IPS-18a (cell line): ENCODE results near the gene ZBTB32.

ENCODE experiments used
- H3K27ac ChIP-seq: one replicate; pipeline ENCODE4 v1.5.1; 2013; ENCODE audit warnings: low read length
- H3K27me3 ChIP-seq: one replicate; pipeline ENCODE4 v1.6.1; 2013; ENCODE audit warnings: mild to moderate bottlenecking, low read length; ENCODE audit not compliant: control insufficient read depth, insufficient read depth
- H3K36me3 ChIP-seq: one replicate; pipeline ENCODE4 v1.6.1; 2013; ENCODE audit warnings: low read depth, low read length; ENCODE audit not compliant: control insufficient read depth
- H3K4me1 ChIP-seq: one replicate; pipeline ENCODE4 v1.6.1; 2013; ENCODE audit warnings: low read depth, low read length; ENCODE audit not compliant: control insufficient read depth
- H3K4me3 ChIP-seq: one replicate; pipeline ENCODE4 v1.5.1; 2013; ENCODE audit warnings: low read length
- H3K9ac ChIP-seq: one replicate; pipeline ENCODE4 v1.6.1; 2013; ENCODE audit warnings: mild to moderate bottlenecking, low read length, moderate library complexity
- H3K9me3 ChIP-seq: one replicate; pipeline ENCODE4 v1.6.1; 2013; ENCODE audit warnings: low read depth, low read length; ENCODE audit not compliant: control insufficient read depth

ZBTB32 gene

GRCh38 chr19:35757749-35758608 lies 53.6 kb downstream of the ZBTB32 start, which contains the start of gene PROSER3:
TSS of gene PROSER3 (plus strand) at chr19:35758176. CDS start at chr19:35758216, 40 bp downstream.
- peak within 1 kb of the TSS; percentile 98 for H3K27ac ChIP-seq
- H3K4me3 ChIP-seq, result peak within 1 kb of the TSS; percentile 100
- H3K4me1 ChIP-seq, result peaks cover 4% of the 10 kb centered on the region

GRCh38 chr19:35759697-35760096 lies 55.3 kb downstream of the ZBTB32 start:
- Histone ChIP-seq H3K4me3 (no peak overlapping the region), H3K27ac (no peak overlapping the region)

More at GRCh38 chr19:35757749-35758608, 53.6 kb downstream of the ZBTB32 start, which contains the start of gene PROSER3:
- no peaks in the 10 kb centered on the region for H3K27me3 ChIP-seq
- H3K9ac ChIP-seq, result peak within 1 kb of the TSS; percentile 98
- no peaks in the 10 kb centered on the region for H3K9me3 ChIP-seq
- H3K36me3 ChIP-seq, result peaks cover 8% of the 10 kb centered on the region

GRCh38 chr19:35760711-35761349 lies 56.5 kb downstream of the ZBTB32 start:
- Histone ChIP-seq H3K4me1 (peaks cover 4% of the 10 kb centered on the region), H3K4me3 (no peak overlapping the region), H3K9me3 (no peaks in the 10 kb centered on the region), H3K27me3 (no peaks in the 10 kb centered on the region), H3K27ac (no peak overlapping the region), H3K9ac (no peak overlapping the region), H3K36me3 (peaks cover 18% of the 10 kb centered on the region)

More at GRCh38 chr19:35759697-35760096, 55.3 kb downstream of the ZBTB32 start:
- Histone ChIP-seq H3K9me3 (no peaks in the 10 kb centered on the region), H3K4me1 (peaks cover 4% of the 10 kb centered on the region), H3K27me3 (no peaks in the 10 kb centered on the region), H3K9ac (no peak overlapping the region), H3K36me3 (peaks cover 15% of the 10 kb centered on the region)

GRCh38 chr19:35764432-35765315 lies 60.3 kb downstream of the ZBTB32 start:
- no peak overlapping the region for H3K4me3 ChIP-seq
- peaks cover 18% of the 10 kb centered on the region for H3K36me3 ChIP-seq
- H3K27me3 ChIP-seq, result no peaks in the 10 kb centered on the region
- H3K9me3 ChIP-seq, result no peaks in the 10 kb centered on the region
- no peak overlapping the region for H3K9ac ChIP-seq
- no peaks in the 10 kb centered on the region for H3K4me1 ChIP-seq
- no peak overlapping the region for H3K27ac ChIP-seq
